Large intestine (tissue), 3 donors: ENCODE measurements around the gene ITGBL1. TPM values are rescaled to one million over a fixed set of nuclear protein-coding genes. Genes with fewer than 3 reads are reported as not detected.

Source experiments
- DNase-seq, 2 donors: peaks; one replicate each; pipeline versions ENCODE4 v3.0.0 to v3.0.0-alpha.2; 2013
- H3K27ac ChIP-seq: one replicate; pipeline ENCODE4 v1.5.1; 2013; ENCODE audit warnings: low read length
- H3K27me3 ChIP-seq: 2 replicates; pipeline ENCODE4 v1.6.1; 2013; ENCODE audit warnings: low read length; ENCODE audit not compliant: control insufficient read depth, insufficient read depth
- H3K36me3 ChIP-seq: 2 replicates; pipeline ENCODE4 v1.6.1; 2013; ENCODE audit warnings: low read length; ENCODE audit not compliant: control insufficient read depth, insufficient read depth
- H3K4me1 ChIP-seq: one replicate; pipeline ENCODE4 v1.6.1; 2013; ENCODE audit warnings: low read length; ENCODE audit not compliant: control insufficient read depth, insufficient read depth
- H3K4me3 ChIP-seq: one replicate; pipeline ENCODE4 v1.5.1; 2013; ENCODE audit warnings: low read length
- H3K9me3 ChIP-seq: one replicate; pipeline ENCODE4 v1.6.1; 2013; ENCODE audit warnings: mild to moderate bottlenecking, low read depth, low read length, moderate library complexity; ENCODE audit not compliant: control insufficient read depth
- WGBS: methylation state at CpG from one replicate; pipeline ENCODE4 v1.1.5; 2013; ENCODE audit warnings: low lambda C conversion rate; ENCODE audit not compliant: insufficient coverage; 5-methylcytosine and 5-hydroxymethylcytosine counted together
- polyA plus RNA-seq: library from polyadenylated mRNA; unstranded; fragments of 120-200 nt; gene quantifications from one replicate; pipeline ENCODE4 v1.2.1, GENCODE V29; 2013

Gene ITGBL1
- polyA plus RNA-seq, 1 donor = 0.13 TPM

DNA sequence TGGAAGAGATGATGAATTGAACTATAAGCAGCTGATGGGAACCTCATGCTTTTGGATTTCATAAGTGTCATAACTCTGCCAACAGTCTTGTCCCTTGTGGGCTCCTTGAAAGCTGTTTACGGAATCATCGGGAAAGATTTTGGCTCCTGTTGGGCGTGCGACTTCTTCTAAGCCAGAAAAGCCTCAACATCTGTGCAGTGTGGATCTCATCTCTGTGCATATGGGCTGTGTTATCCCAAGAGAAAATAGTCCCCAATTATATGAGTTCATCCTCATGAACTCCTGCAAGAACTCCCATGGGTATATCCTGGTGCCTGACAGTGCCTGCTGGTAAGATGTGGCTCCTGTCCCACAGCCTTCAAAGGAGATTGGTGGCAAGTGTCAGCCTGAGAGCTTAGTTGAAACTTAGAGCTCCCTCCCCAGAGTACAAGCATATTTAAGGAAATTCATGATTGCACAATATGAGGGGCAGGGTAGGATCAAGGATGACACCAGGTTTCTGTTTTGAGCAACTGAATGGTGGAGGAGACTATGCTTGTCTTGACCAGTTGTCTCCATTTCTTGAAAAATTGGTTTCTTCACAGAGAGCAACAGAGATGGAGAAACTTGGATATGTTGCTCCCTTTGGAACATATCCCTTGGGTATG lies 243.5 kb downstream of the ITGBL1 start:
- no peak for DNase-seq
- Histone ChIP-seq H3K36me3 (no peaks in the 10 kb centered on the region), H3K27ac (no peak overlapping the region), H3K27me3 (no peaks in the 10 kb centered on the region), H3K9me3 (no peaks in the 10 kb centered on the region), H3K4me3 (no peak overlapping the region), H3K4me1 (no peaks in the 10 kb centered on the region)
- WGBS = no CpG with 5 or more reads among the region's 4 CpGs

DNA sequence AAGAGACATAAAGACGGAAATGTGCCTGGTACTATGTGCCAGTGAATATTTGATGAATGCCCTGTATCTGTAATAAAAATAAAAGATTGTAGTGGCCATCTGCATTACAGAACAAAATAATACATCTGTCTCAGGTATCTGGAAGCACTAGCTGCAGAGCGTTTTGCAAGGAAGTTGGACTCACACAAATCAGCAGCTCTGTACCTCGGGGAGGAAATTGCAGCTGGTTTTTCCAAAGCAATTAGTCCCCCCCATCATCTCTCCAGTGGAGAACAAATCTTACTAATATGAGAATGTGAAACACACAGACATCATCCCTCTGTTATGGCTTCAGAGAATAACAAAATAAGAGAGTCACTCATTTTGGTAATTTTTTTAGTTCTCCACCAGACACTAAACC lies 245.3 kb downstream of the ITGBL1 start:
- Histone ChIP-seq H3K4me3 (no peak overlapping the region), H3K4me1 (no peaks in the 10 kb centered on the region), H3K27ac (no peak overlapping the region), H3K9me3 (no peaks in the 10 kb centered on the region), H3K27me3 (no peaks in the 10 kb centered on the region), H3K36me3 (no peaks in the 10 kb centered on the region)
- DNase-seq = no peak
- 80% methylated on average over 1 of the region's 3 CpGs for WGBS

DNA sequence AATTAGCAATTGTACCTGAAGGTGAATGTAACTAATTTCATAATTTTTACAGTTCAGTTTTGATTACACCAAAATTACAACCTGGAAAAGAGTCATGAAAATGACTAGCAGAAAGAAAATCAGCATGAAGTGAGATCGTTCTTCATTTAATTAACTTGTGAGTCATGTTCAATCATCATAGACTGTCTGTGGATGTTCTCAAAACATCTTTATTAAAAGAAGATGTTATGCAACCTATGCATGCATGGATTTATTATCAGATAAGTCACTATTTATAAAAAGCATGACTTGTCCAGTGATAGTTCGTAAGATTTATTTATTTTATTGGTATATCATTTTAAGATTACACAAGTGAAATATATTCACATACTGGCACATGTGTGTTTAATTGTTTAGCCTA lies 245.9 kb downstream of the ITGBL1 start:
- no peak for DNase-seq
- Histone ChIP-seq H3K9me3 (no peaks in the 10 kb centered on the region), H3K27me3 (no peaks in the 10 kb centered on the region), H3K27ac (no peak overlapping the region), H3K36me3 (no peaks in the 10 kb centered on the region), H3K4me3 (no peak overlapping the region), H3K4me1 (no peaks in the 10 kb centered on the region)
- WGBS = 100% methylated on average over 1 of the region's 2 CpGs

DNA sequence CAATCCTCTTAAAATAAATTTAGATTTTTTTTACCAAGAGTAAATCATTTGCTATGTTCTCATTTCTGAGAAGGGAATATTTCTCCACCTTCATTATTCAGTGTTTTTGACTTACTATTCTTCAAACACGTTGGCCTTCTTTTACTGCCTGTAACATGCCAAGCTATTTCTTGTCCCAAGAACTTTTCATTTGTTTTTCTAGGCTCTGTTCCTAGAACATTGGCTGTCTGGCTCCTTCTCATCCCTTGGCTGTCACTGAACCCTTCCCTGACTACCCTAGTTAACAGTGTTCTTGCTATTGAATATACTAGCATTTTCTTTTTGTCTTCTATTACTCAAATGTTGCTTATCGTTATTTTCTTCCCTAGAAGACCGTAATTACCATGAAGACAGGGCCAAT lies 248.1 kb downstream of the ITGBL1 start:
- 75% methylated on average over 3 of the region's 3 CpGs for WGBS
- Histone ChIP-seq H3K4me3 (no peak overlapping the region), H3K4me1 (no peaks in the 10 kb centered on the region), H3K36me3 (no peaks in the 10 kb centered on the region), H3K27me3 (no peaks in the 10 kb centered on the region), H3K9me3 (no peaks in the 10 kb centered on the region), H3K27ac (no peak overlapping the region)
- DNase-seq = no peak

DNA sequence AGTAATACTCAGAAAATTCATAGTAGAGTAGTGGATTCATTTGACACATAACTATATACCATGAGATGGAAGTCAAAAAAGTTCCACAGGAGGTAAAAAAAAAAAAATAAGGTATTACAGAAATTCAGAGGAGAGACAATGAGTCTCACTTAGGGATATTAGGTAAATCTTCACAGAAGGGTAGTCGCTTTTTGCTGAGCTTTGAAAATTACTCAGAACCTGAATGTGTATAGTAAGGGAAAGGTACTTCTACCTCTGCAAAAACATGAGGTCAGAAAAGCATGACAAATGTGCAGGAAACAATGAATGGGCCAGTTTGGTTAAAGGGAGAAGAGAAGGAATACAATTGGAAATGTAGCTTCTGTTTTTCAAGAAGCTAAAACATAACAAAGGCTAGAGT lies 250.6 kb downstream of the ITGBL1 start:
- DNase-seq = no peak
- Histone ChIP-seq H3K4me3 (no peak overlapping the region), H3K36me3 (no peaks in the 10 kb centered on the region), H3K4me1 (no peaks in the 10 kb centered on the region), H3K27me3 (no peaks in the 10 kb centered on the region), H3K27ac (no peak overlapping the region), H3K9me3 (no peaks in the 10 kb centered on the region)
- WGBS = no CpG with 5 or more reads among the region's 1 CpG

DNA sequence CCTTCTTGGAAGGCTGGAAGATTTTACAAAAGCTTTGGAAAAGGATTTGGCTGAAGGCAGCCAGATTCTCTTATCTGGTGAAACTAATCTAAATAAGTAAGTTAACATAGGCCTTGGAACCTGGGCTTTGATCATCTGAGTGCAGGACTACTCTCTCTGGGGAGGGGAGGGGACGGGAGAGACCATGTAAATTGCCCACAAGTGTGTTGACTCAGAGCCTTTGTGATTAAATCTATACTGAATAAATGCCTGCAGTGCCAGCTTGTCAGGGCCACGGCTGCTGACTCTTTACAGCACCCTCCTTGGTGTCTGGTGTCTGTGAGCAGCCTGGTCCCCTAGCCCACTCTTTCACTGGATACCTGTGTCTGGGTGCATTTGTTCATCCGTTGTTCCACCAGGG lies 251.4 kb downstream of the ITGBL1 start:
- Histone ChIP-seq H3K4me1 (no peaks in the 10 kb centered on the region), H3K9me3 (no peaks in the 10 kb centered on the region), H3K27ac (no peak overlapping the region), H3K36me3 (no peaks in the 10 kb centered on the region), H3K4me3 (no peak overlapping the region), H3K27me3 (no peaks in the 10 kb centered on the region)
- no peak for DNase-seq
- WGBS = no CpG with 5 or more reads among the region's 3 CpGs

DNA sequence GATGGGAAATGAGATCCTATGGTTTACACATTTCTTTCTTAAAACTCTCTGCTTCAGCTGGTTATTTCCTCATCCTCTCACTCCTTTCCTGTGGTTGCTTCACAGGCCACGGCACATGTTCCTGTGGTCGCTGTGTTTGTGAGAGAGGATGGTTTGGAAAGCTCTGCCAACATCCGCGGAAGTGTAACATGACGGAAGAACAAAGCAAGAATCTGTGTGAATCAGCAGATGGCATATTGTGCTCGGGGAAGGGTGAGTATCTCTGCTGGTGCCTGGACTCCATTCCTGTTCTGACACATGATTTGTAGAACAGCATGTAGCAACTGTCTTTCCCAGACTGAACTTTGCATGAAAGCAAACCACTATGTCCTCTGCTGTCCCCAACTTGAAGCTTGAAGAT lies 254.2 kb downstream of the ITGBL1 start:
- Histone ChIP-seq H3K27ac (no peak overlapping the region), H3K4me1 (no peaks in the 10 kb centered on the region), H3K4me3 (no peak overlapping the region), H3K9me3 (no peaks in the 10 kb centered on the region), H3K36me3 (no peaks in the 10 kb centered on the region), H3K27me3 (no peaks in the 10 kb centered on the region)
- no peak for DNase-seq
- no CpG with 5 or more reads among the region's 6 CpGs for WGBS

DNA sequence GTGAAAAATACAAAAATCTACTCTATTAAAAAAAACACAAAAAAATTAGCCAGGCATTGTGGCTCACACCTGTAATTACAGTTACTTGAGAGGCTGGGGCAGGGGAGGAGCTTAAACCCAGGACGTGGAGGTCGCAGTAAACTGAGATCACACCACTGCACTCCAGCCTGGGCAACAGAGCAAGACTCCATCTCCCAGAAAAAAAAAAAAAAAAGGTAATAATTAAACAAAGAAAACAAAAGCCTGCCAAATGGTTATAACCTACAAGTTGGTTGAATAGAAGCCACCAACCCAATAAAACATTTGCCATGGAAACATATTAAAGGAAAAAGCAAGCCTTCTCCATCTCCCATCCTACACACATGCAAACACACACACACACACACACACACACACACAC lies 255.2 kb downstream of the ITGBL1 start:
- no CpG with 5 or more reads among the region's 2 CpGs for WGBS
- H3K36me3 ChIP-seq = no peaks in the 10 kb centered on the region
- H3K9me3 ChIP-seq = no peaks in the 10 kb centered on the region
- H3K4me1 ChIP-seq = no peaks in the 10 kb centered on the region
- DNase-seq = no peak
- H3K27me3 ChIP-seq = no peaks in the 10 kb centered on the region
- no peak overlapping the region for H3K27ac ChIP-seq
- H3K4me3 ChIP-seq = no peak overlapping the region

DNA sequence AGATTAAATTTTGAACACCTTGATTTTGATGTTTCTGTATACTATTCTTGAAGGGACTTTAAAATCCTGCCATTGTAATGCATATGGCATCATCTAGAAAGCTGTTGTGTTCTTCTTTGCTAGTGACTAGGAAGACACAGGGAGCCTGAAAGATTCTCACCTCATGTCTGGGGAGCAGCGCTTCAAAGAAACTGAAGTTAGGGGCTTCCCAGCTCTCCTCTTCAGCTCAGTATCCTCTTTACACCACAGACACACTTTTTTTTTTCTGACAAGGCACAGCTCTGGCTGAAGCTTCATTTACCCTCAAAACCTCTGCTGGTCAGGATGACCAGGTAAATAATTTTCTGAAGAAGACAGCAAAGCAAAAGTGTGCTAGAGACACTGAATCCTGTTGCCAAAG lies 255.6 kb downstream of the ITGBL1 start:
- Histone ChIP-seq H3K4me3 (no peak overlapping the region), H3K9me3 (no peaks in the 10 kb centered on the region), H3K27ac (no peak overlapping the region), H3K4me1 (no peaks in the 10 kb centered on the region), H3K27me3 (no peaks in the 10 kb centered on the region), H3K36me3 (no peaks in the 10 kb centered on the region)
- no CpG with 5 or more reads among the region's 1 CpG for WGBS
- DNase-seq = no peak

DNA sequence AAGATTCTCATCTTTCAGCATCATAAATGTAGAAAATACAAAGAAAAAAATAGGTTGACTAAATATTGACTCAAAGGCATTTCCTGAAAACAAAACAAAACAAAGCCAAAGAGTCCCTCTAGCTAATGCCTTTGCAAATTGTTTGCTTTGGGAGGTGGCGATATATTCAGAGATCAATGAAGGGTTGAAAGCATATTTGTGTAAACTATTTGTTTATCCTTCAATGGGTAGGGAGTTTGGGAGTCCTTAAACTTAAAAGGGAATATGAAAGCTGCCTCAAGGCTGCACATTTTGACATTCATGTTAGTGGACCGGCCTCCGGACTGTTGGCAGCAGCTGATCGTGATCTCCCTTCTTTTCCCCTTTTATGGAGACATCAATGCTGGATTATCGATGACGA lies 257.5 kb downstream of the ITGBL1 start:
- no peak overlapping the region for H3K27ac ChIP-seq
- no peak for DNase-seq
- no peak overlapping the region for H3K4me3 ChIP-seq
- H3K4me1 ChIP-seq = no peaks in the 10 kb centered on the region
- H3K9me3 ChIP-seq = no peaks in the 10 kb centered on the region
- WGBS = 76% methylated on average over 2 of the region's 6 CpGs
- no peaks in the 10 kb centered on the region for H3K36me3 ChIP-seq
- H3K27me3 ChIP-seq = no peaks in the 10 kb centered on the region

DNA sequence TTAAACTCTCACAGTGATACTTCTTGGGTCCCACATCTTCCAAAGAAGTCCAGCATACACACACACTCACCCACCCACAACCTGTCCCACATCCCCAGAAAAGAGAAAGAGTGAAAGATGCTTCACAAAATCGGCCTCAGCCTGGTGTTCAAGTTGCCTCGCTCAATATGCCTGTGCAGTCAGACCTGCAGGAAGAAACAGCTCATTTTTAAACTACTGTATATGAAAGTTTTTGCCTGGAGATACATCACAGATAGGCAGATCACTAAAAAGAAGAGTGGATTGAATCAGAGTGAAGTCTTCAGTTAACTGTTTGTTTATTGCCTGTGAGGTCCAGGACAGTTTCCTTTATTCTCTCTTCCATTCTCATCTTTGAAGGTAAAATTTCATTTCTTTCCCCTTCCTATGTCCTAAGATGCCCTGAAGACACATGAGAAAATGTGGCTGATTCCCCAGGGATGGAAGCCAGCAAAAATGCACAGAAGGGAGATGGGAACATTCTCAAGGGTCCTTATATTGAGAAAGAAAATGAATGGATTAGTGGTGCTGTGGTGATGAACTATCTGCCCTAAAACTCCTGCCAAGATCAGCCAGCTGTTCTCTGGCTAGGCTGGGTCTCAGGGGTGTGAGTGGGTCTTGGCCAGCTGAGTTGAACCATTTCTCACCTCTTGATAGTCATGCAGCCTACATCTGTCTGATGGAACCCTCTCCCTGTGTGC lies 259.0 kb downstream of the ITGBL1 start:
- Histone ChIP-seq H3K27ac (no peak overlapping the region), H3K4me1 (no peaks in the 10 kb centered on the region), H3K27me3 (no peaks in the 10 kb centered on the region), H3K4me3 (no peak overlapping the region), H3K9me3 (no peaks in the 10 kb centered on the region), H3K36me3 (no peaks in the 10 kb centered on the region)
- no peak for DNase-seq
- 80% methylated on average over 1 of the region's 2 CpGs for WGBS
